HG03575 (cell line): ENCODE measurements around the gene EVC.
"Not testable (repeated sequence)": the region's sequence is repeated elsewhere in the genome, so short reads cannot be mapped to it uniquely, and the experiment has no call there.

Source experiments
- ATAC-seq: cut with Tn5 transposase; IDR thresholded peaks from one replicate; pipeline ENCODE4 v1.9.1; 2021; ENCODE audit not compliant: unreplicated experiment, insufficient number of reproducible peaks, low FRiP score; ENCODE audit errors: extremely low read depth

Gene EVC

DNA sequence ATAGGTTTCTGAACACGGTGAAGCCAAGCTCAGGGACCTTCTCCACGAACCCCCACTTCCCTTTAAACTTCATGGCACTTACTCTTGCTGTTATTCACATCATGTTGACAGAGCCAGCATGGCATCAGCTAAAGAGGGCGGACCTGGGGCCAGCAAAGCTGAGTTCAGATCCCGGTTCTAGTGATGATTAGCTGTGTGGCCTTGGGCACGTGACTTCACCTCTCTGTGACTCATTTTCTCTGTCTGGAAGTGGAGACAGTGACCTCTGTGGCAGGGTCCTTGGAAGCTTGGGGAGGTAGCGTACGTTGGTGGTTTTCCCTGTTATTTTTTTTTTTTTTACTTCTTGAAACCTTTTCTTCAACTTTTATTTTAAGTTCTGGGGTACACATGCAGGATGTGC is 13.4 kb downstream of the EVC start:
- no peak for ATAC-seq

DNA sequence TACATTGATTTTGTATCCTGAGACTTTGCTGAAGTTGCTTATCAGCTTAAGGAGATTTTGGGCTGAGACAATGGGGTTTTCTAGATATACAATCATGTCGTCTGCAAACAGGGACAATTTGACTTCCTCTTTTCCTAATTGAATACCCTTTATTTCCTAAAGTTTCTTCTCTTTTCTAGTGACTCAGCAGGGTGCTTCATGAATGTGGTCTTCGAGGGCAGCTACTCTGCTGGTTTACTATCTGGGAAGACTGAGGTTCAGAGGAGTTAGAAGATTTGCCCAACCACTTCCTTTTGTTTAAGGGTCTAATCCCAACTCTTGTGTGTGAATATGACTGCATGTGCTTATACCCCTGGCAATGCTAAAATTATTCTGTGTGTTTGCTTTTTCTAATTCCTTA is 17.4 kb downstream of the EVC start:
- not testable (repeated sequence) for ATAC-seq

- no peak for ATAC-seq
Measured at GRCh38 chr4:5730436-5730835, 19.4 kb downstream of the EVC start.

DNA sequence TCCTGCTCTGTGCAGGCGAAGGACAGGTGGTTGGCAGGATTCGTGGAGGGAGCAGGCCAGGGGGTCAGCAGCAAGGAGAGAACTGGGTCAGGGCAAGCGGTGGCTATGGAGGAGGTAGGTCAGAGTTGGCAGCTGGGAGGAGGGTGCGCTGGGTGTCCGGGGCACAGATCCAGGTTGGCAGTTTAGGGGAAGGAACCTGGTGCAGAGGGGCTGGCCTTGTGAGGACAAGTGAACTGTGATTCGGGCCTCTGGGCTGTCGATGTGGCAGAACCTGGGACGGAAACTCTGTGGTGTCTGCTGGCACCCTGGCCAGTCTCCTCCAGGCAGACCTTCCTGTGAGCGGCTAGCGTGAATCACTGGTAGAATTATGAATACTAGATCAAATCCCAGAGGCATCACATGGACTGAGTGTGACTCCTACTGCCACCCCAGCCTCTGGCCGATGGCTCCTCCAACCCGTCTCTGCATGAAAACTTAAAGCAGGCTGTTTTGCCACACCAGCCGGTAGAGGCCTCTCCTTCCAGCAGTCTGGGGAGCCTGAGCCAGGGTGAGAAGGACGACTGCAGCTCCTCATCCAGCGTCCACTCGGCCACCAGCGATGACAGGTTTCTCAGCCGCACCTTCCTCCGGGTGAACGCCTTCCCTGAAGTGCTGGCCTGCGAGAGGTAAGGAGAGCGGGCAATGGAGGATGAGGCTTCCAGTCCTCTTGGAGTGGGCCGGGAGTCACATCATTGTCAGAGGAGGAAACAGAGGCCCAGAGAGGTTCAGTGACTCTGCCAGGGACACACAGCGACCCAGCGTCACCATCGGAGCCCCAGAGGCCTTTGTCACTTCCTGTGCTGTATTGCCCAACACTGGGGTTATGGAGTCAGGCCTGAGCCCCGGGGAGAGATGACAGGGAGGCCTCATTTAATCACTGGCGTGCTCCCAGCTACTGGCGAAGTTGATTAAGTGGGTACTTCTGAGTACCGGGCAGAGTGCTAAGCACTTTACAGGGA is 20.3 kb downstream of the EVC start:
- no peak for ATAC-seq

- no peak for ATAC-seq
Measured at GRCh38 chr4:5732158-5732557, 21.2 kb downstream of the EVC start.

- ATAC-seq = no peak
Measured at GRCh38 chr4:5734853-5735252, 23.9 kb downstream of the EVC start.

- no peak for ATAC-seq
Measured at GRCh38 chr4:5735463-5735862, 24.5 kb downstream of the EVC start.

DNA sequence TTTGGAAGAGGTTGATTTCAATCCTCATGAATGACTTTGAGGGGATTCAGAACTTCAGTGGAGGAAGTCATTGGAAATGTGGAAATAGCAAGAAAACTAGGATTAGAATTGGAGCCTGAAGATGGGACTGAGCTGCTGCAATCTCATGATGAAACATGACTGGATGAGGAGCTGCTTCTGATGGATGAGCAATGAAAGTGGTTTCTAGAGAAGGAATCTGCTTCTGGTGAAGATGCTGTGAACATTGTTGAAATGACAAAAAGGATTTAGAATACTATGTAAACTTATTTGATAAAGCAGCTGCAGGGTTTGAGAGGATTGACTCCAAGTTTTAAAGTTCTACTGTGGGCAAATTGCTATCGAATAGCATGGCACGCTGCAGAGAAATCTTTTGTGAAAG is 27.1 kb downstream of the EVC start:
- no peak for ATAC-seq

GRCh38 chr4:5742388-5742787 is 31.4 kb downstream of the EVC start:
- no peak for ATAC-seq

GRCh38 chr4:5742968-5743367 is 32.0 kb downstream of the EVC start:
- no peak for ATAC-seq

- no peak for ATAC-seq
Measured at GRCh38 chr4:5746250-5746649, 35.2 kb downstream of the EVC start.

DNA sequence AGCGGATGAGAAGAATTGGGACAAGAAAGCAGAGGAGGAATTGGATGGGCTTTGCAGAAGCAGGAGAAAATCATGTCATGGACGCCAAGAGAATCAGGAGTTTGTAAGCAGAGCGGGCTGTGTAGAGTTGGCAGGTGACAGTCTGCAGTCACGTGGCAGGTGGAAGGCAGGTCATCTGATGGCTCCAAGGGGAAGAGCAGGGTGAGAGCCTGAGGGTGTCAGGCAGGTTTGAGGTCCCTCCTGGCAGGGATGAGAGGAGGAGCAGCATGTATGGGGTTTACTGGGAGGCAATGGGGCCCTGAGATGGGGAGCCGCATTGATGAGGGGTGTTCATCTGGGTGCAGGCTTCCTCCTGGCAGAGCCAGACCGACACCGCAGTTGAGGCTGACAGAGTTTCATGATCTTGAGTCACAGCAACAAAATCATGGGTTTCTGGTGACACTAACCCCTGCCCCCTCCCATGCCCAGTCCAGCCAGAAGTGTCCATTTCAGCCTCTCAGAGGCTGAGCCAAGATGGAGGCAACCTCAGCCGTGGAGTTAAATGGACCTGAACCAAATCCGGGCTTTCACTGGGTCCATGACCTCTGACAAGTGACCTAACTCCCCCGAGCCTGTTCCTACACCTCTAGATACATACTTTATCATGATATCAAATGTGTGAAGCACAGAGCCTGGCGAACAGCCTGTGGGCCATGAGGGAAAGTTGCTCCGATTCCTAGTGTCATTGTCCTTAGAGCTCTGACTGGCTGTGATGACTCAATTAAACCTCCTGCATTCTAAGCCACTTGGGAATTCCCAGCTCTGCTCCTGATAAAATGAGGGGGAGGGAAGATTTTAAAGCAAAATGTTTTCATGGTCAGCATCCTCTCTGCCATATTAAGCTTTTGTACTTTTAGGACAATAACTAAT is 36.1 kb downstream of the EVC start:
- no peak for ATAC-seq

DNA sequence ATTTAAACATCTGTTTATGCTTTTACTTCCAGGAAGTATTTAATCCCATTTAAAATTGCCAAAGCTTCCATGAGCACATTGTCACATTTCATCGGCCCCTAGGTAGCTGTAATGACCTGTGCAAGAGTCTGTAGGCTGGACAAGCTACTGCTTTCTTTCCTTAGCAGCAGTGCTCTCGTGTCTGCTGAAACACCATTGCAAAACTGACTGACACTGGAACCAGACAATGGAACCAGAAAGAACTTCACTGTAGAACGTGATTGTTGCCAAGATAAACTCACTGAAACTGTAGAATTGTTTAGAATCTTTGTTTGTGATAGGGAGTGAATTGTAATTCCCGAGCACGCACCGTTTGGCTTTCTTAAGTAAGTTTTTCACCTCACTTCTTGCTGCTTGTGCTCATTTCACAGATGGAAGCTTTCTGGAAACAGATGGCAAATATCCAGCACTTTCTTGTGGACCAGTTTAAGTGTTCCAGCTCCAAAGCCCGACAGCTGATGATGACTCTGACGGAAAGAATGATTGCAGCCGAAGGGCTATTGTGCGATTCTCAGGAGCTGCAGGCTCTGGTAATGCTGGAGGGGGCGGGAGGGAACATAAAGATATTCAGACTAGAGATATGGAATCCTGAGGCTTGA is 36.9 kb downstream of the EVC start:
- ATAC-seq = no peak

DNA sequence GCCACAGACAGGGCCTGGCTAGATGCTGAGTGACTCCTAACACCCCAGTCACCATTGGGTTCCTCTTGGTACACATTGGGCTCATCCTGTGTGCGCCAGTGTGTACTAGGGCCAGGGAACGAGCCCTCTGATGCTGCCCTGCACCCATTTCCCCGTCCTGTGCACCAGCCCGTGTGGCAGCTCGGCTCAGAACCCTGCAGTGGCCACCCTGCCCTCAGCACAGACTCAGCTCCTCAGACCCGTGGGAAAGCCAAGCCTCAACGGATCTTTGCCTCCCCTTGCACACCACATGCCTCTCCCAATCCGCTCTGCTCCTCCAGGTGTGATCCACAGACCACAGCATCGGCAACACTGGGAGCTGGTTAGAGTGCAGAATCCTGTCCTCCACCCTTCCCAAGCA is 38.6 kb downstream of the EVC start:
- no peak for ATAC-seq

GRCh38 chr4:5750052-5750945 is 39.3 kb downstream of the EVC start:
- ATAC-seq = no peak

DNA sequence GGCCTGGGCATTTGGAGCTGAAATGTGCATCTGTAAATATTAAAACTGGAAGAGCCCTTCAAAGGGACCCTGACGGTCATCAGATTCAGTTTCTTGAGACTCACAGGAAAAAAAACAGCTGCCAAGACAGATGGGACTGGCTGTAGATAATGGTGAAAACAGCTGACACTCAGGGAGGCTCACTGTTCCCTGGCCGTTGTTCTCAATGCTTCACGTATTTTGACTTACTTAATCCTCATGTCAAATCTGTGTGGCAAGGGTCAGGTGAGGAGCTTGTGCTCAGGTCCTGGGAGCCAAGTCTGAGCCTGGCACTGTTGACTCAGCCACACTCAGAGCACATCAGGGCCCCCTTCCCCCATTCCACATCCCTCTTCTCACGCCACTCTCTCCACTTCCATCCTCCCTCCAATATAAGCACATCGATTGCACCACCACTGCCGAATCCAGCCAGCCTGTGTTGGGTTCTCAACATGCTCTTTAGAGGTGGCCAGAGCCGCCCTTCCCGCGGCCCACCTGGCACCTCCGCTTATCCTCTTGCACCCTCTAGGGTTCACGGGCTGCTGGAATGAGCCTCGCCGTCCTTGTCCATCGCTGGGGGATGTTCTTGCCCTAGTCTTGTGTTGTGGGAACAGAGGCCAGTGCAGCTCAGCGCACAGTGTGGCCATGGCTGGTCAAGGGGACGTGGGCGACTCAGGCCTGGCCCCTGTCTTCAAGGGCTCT is 40.1 kb downstream of the EVC start:
- no peak for ATAC-seq

DNA sequence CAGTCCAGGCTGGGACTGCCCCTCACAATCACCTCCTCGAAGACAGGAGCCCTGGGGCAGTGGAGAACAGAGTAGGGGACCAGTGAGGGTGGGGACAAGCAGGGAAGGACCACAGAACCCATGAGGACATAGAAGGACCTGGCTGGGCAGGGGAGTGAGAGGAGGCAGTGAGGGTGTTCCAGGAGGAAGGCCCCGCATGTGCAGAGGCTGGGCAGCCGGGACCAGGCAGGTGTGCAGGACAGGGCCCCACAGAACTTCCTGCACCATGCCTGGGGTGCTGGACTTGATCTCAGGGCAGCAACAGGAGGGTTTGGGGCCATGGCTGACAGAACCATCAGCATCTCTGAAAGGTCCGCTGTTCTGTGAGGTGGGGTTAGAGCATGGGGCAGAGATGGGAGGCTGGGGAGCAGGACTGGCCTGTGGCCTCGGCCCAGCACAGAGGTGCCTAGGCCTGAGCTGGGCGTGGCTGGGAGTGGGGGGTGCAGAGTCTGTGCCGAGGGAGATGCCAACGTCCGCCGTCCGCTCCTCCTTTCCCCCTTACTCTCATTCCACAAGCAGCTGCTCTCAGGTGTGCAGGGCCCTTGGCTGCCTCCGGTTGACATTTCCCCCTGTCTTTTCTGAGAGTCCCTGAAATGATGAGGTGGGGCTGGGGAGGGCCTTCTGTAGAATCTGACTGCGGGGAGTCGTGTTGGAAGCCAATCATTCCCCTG is 40.8 kb downstream of the EVC start:
- no peak for ATAC-seq
